HG03469 (cell line): ENCODE measurements around the gene CD1E.
"Not testable (repeated sequence)": the region's sequence is repeated elsewhere in the genome, so short reads cannot be mapped to it uniquely, and the experiment has no call there.

Experiments used
- ATAC-seq: cut with Tn5 transposase; IDR thresholded peaks from one replicate; pipeline ENCODE4 v1.9.1; 2021; ENCODE audit warnings: mild to moderate bottlenecking, moderate library complexity, moderate number of reproducible peaks; ENCODE audit not compliant: unreplicated experiment

The CD1E gene

GRCh38 chr1:158357441-158357840 is 3.7 kb downstream of the CD1E start:
- ATAC-seq: no peak

DNA sequence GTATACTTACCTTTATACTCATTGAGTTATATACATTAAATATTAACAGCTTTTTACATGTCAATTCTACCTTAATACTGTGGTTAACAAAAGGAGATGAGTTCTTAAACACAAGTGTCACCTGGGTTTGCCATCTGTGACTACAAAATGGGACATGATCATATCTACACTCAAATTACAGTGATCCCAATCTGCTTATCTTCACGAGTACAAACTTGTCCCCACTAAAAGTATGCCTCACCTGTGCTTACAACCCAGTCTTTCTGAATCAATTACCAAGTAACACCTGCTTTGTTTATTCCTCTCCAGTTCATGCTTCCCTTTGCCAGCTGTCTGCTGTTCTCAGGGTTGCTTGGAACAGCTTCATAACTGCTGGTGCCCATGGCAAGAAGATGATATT is 8.8 kb downstream of the CD1E start:
- no peak for ATAC-seq

DNA sequence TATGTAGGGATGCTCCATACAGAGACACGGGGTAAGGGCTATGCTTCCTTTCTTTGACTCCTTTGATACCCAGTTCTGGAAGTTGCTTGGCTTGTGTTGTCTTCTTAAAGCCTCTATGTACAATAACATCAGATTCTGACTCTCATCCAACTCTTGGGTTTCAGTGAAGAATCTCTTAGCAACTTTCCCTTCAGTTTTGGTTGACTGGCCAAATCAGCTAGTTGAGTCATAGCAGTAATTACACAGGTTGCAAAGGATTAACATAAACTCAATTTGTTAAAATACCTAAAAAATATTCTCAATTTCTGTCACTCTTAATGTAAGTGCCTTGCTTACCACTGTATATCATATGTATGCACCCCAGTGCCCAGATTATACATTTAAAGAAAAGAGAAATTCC is 9.2 kb downstream of the CD1E start:
- no peak for ATAC-seq

- ATAC-seq: no peak
Measured at GRCh38 chr1:158366783-158367182, 13.1 kb downstream of the CD1E start.

DNA sequence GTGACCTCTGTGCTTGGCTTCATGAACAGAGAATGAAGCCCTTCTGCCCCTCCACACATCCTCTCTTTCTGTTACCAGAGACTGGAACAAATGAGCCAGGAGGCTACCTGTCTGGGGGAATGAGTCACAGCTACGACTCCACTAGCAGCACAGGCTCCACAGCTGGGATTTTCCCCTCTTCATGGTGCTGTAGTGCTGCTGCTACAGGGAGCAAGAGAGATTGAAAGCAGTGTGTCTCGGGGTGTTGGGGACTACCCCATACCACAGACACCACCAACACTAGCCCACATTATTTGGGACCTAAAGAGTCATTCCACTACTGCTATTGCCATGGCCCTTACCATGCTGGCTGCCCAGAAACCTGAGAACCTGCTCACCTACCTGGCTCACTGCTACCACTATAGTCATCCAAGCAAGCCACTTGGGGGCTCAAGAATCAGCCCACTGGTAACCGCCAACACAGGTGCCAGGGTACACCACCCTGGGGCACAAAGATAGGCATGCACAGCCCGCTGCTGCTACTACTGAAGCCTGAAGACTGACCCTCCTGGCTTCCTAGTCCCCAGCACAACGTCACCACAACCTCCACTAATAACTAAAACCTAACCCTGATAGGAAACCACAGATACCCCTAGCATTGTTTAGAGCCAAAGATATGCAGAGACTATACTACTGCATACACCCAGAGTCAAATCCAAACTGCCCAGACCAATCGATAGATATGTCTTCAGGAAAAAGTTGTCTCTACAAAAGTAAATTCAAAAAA is 17.7 kb downstream of the CD1E start:
- ATAC-seq: peak; percentile 88

- ATAC-seq: not testable (repeated sequence)
Measured at GRCh38 chr1:158374101-158374500, 20.4 kb downstream of the CD1E start.

- no peak for ATAC-seq
Measured at GRCh38 chr1:158374860-158375259, 21.2 kb downstream of the CD1E start.

GRCh38 chr1:158390331-158390730 is 36.6 kb downstream of the CD1E start:
- no peak for ATAC-seq

GRCh38 chr1:158391099-158391498 is 37.4 kb downstream of the CD1E start:
- no peak for ATAC-seq

GRCh38 chr1:158393476-158393875 is 39.8 kb downstream of the CD1E start:
- no peak for ATAC-seq

GRCh38 chr1:158396646-158397045 is 43.0 kb downstream of the CD1E start:
- no peak for ATAC-seq

GRCh38 chr1:158398818-158399514 is 45.3 kb downstream of the CD1E start, which contains the start of gene OR10T2:
Gene OR10T2, minus strand, starts transcription at chr1:158399466. Its CDS starts 0 bp downstream, at chr1:158399466.
- no peak for ATAC-seq

- ATAC-seq: no peak
Measured at GRCh38 chr1:158400871-158401270, 47.2 kb downstream of the CD1E start.

DNA sequence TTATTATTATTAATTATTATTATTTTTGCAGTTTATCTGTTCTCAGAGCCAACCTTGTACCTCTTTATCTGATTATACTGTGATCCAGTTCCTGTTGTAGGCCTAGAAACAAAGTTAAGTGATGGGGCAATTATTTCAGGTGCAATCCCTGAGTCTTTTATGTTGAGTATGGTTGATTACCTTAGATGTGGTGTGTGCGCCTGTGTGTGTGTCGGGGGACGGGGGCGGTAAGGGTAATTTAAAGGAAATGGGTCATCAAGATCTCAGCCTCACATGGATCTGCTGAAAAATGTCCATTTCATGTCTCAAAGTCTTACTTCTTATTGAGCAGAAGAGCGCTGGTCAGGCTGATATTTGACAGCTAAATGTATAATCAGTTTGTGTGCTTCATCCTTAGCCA is 53.4 kb downstream of the CD1E start:
- ATAC-seq: no peak
